ENCODE measurements around the gene RBM10.

DNA sequence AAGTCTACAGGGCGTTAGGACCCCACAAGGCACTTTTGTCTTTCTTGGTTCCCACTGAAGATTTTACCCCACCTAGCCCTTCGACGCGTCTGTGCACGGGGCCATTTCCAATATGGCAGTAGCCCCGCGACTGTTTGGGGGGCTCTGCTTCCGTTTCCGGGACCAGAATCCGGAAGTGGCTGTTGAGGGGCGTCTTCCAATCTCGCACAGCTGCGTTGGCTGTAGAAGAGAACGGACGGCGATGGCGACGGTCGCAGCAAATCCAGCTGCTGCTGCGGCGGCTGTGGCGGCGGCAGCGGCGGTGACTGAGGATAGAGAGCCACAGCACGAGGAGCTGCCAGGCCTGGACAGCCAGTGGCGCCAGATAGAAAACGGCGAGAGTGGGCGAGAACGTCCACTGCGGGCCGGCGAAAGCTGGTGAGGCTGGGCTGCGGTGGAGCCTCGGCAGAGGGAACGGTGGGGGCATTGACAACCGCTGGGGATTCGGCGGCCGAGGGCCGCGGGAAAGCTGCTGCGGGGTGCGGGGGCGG is 87.8 kb downstream of the RBM10 start, which contains the start of gene USP11:
- TF ChIP-seq, protein P1, sequence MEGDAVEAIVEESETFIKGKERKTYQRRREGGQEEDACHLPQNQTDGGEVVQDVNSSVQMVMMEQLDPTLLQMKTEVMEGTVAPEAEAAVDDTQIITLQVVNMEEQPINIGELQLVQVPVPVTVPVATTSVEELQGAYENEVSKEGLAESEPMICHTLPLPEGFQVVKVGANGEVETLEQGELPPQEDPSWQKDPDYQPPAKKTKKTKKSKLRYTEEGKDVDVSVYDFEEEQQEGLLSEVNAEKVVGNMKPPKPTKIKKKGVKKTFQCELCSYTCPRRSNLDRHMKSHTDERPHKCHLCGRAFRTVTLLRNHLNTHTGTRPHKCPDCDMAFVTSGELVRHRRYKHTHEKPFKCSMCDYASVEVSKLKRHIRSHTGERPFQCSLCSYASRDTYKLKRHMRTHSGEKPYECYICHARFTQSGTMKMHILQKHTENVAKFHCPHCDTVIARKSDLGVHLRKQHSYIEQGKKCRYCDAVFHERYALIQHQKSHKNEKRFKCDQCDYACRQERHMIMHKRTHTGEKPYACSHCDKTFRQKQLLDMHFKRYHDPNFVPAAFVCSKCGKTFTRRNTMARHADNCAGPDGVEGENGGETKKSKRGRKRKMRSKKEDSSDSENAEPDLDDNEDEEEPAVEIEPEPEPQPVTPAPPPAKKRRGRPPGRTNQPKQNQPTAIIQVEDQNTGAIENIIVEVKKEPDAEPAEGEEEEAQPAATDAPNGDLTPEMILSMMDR (IDR thresholded peaks at IDR 0.05), result no peak
- peak; percentile 82 for TF ChIP-seq POLR2AphosphoS5 (IDR thresholded peaks at IDR 0.05)

Data from gastroesophageal sphincter (tissue), 3 donors.